ENCODE measurements around the gene DKK1. TPM values are rescaled to one million over a fixed set of nuclear protein-coding genes. Genes with fewer than 3 reads are reported as not detected.

The DKK1 gene, protein sequence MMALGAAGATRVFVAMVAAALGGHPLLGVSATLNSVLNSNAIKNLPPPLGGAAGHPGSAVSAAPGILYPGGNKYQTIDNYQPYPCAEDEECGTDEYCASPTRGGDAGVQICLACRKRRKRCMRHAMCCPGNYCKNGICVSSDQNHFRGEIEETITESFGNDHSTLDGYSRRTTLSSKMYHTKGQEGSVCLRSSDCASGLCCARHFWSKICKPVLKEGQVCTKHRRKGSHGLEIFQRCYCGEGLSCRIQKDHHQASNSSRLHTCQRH
- total RNA-seq (2014; rRNA removed; shearing (Covaris generic)) = 932 and 934 TPM in 2 replicates

DNA sequence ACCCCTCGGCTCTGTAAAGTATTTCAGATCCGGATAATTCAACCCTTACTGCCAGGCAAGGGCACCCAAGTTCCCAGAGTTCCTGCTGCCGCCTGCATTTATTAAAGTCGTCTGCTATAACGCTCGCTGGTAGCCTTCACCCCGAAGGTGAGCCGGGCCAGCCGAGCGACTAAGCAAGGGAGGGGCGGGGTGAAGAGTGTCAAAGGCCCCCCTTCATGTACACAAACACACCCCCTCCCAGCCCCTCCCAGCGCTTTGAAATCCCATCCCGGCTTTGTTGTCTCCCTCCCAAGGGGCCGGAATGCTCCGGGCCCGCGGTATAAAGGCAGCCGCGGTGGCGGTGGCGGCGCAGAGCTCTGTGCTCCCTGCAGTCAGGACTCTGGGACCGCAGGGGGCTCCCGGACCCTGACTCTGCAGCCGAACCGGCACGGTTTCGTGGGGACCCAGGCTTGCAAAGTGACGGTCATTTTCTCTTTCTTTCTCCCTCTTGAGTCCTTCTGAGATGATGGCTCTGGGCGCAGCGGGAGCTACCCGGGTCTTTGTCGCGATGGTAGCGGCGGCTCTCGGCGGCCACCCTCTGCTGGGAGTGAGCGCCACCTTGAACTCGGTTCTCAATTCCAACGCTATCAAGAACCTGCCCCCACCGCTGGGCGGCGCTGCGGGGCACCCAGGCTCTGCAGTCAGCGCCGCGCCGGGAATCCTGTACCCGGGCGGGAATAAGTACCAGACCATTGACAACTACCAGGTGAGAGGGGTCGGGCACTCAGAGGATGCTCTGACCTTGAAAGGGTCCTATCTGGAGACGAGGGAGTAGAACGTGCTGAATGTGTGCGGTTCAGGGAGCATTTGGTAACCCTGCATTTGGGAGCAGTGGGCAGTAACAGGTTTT, at the start of gene DKK1:
Gene DKK1, plus strand, starts transcription at position 349 of the 889 bp plus-strand sequence. Its CDS starts 154 bp downstream, at position 503.
- in situ Hi-C loops (cut with HindIII; ENCODE audit: low sequenced_read_pairs) = no loop called here

DNA sequence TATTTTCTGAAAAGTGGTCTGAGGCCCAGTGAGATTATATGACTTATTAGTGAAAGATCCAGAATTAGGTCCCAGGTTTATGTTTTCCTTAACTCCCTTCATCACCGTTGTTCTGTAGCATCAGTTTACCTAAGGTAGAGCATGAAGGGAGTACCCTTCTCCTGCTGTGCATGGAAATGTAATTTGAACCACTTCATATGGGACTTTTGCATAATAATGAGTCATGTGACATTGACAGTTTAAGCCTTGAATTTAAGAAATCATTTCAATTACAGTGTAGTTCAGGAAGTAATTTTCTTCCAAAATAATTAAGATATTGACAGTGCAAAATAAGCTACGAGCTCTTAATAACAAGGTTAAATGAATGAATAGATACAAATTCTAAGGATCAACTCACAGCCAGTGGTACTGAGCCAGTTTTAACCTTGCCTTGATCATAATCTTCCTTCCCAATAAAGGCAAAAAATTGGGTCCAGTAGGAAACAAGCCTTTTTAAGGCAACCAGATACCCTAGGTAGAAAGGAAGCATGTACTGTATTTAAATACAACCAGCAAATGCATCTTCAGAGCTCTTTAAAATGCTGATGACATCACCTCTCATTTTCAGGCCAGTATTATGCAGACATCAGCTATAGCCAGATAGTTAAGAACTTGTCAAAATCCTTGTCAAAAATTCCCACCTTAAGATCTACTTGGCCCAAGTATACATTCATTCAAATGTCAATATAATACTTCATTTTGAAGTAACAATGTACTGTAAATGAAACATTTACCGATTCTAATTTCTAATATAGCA, 48.8 kb upstream of the DKK1 start:
- in situ Hi-C loops (cut with HindIII; ENCODE audit: low sequenced_read_pairs) = no loop called here
- no peak for DNase-seq (ENCODE audit: low spot score)

More for the DNA sequence above, at the start of gene DKK1:
- peak; percentile 67 for DNase-seq (ENCODE audit: low spot score)

DNA sequence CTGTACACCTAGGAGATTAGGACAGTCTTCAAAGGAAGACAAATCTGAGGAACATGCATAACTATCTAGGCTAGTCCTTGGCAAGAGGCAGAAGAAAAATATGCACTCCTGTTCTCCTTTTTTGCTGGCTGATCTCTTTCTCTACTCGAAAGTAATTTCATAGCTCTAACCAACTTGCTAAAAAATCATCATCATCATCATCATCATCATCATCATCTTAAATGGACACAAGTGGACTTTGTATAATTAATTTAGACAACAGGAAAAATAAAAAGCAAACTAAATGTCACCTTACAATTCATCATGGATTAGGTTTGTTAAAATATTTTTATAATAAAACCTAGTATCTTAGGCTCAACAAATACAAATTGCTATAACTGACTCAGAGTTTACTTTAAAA, 47.2 kb upstream of the DKK1 start:
- in situ Hi-C loops (cut with HindIII; ENCODE audit: low sequenced_read_pairs) = no loop called here
- DNase-seq (ENCODE audit: low spot score) = no peak

- in situ Hi-C loops (cut with HindIII; ENCODE audit: low sequenced_read_pairs) = no loop called here
- DNase-seq (ENCODE audit: low spot score) = no peak
Observed at GRCh38 chr10:52268790-52269189, 45.3 kb upstream of the DKK1 start.

DNA sequence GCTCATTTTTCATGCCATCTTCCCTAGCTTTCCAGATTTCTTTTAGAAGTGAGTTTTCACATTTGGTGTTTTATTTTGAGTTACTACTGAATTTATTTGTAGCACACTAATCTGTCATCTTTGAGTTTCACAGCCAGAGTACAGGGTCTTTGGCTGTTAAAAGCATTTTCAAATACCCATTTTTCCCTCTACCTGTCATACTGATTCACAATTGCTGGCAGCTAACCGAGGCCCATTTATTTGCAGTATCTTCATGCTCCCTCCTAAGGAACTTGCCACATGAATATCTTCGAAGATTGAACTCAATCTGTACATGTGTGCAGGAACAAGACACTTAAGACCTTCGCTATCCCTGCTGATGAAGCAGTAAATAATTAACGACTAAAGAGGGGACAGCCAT, 44.8 kb upstream of the DKK1 start:
- in situ Hi-C loops (cut with HindIII; ENCODE audit: low sequenced_read_pairs) = no loop called here
- DNase-seq (ENCODE audit: low spot score) = no peak

- no peak for DNase-seq (ENCODE audit: low spot score)
- in situ Hi-C loops (cut with HindIII; ENCODE audit: low sequenced_read_pairs) = no loop called here
Observed at GRCh38 chr10:52276163-52276562, 37.9 kb upstream of the DKK1 start.

DNA sequence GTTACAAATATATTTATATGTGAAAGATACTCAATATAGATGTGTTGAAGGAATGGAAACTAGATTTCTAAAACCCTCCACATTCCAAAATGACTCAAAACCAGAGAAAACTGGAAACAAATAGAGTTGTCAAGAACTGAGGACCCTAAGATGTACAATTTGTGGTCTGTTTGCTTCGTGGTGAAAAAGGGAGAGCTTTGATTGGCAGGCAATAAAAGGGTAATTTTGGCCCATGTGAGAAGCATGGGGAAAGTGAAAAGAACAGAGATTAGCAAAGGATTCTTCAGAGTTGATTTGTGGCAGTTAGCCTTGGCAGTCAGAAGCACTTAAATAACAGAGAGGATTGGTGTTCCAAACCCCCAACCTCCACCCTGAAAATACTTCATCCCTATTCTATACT, 37.1 kb upstream of the DKK1 start:
- in situ Hi-C loops (cut with HindIII; ENCODE audit: low sequenced_read_pairs) = no loop called here
- no peak for DNase-seq (ENCODE audit: low spot score)

- no peak for DNase-seq (ENCODE audit: low spot score)
- in situ Hi-C loops (cut with HindIII; ENCODE audit: low sequenced_read_pairs) = no loop called here
Observed at GRCh38 chr10:52279546-52279945, 34.5 kb upstream of the DKK1 start.

DNA sequence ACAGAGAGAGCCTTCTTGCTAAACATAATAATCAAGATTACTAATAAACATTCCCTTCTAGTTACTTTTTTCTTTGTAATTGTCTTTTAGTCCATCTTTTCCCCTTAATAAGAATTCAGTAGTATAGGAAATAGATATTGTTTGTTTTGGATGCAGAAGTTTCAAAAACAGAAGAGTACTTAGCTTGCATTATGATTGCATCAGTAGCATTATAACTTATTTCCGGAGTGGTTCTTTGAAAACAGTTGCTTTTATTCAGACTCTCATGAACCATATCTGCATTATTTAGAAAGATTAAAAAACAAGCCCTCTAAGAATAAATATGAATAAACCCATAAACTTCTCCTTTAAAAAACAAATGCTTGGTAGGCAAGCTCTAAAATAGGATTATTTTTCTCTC, 34.0 kb upstream of the DKK1 start:
- in situ Hi-C loops (cut with HindIII; ENCODE audit: low sequenced_read_pairs) = no loop called here
- no peak for DNase-seq (ENCODE audit: low spot score)

GRCh38 chr10:52283174-52283573, 30.9 kb upstream of the DKK1 start:
- in situ Hi-C loops (cut with HindIII; ENCODE audit: low sequenced_read_pairs) = no loop called here
- DNase-seq (ENCODE audit: low spot score) = no peak

DNA sequence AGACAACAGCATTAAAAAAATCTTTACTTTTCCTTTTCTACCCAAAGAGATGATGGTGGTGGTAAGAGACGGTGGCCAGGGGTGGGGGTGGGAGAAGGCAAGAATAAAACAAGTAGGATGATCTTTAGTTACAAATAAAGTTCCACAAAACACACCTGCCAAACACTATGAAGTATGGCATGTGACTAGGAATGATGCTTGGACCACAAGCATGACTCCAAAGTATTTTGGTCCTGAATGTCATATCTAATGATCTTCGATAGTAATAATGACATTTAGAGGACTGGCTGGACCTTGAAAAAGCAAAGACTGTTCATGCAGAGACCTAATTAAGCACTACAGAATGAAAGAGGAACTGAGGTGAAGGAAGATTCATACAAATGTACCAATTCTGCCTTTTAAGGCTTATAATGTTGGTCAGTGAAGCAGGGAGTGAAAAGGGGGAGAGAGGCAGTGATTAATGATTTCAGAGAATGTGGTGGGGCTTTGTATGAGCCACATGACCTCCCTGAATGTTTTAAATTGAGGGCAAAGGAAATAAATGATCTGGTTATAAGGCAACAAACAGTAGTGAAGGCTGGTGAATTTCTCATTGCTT, 29.6 kb upstream of the DKK1 start:
- no peak for DNase-seq (ENCODE audit: low spot score)
- in situ Hi-C loops (cut with HindIII; ENCODE audit: low sequenced_read_pairs) = no loop called here

GRCh38 chr10:52287866-52288265, 26.2 kb upstream of the DKK1 start:
- no peak for DNase-seq (ENCODE audit: low spot score)
- in situ Hi-C loops (cut with HindIII; ENCODE audit: low sequenced_read_pairs) = no loop called here

GRCh38 chr10:52297747-52298146, 16.3 kb upstream of the DKK1 start:
- no peak for DNase-seq (ENCODE audit: low spot score)
- in situ Hi-C loops (cut with HindIII; ENCODE audit: low sequenced_read_pairs) = no loop called here

DNA sequence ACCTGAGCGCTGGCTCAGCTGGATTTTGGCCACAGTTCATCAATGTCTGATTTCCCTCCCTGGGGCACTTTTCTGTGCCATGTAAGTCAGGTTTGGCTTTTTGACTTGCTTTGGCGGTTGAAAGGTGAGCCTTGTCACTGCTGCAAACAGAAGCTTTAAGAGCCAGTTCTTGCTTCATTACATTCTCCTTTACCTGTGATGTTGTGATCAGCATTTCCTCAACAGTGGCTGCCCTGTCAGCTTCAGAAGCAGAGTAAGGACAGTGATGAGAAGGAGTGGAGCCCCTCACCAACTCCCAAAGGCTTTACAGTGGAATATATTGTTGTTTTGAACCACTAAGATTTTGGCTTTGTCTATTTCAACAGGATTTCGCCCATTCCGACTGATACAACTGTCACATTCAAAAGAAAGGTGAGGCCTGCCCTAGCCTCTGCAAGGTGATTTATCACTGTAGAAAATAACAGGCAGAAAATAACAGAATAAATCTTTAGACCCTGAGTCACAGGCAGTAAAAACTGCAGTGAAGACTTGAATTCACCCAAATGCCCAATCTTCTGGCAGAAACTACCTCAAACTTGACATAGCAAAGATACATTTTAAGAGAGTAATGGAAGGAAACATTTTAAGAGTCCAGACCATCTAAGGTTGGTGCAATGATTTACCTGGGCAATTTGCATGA, 13.3 kb upstream of the DKK1 start:
- DNase-seq (ENCODE audit: low spot score) = no peak
- in situ Hi-C loops (cut with HindIII; ENCODE audit: low sequenced_read_pairs) = no loop called here

- DNase-seq (ENCODE audit: low spot score) = peak; percentile 70
- in situ Hi-C loops (cut with HindIII; ENCODE audit: low sequenced_read_pairs) = no loop called here
Observed at GRCh38 chr10:52308251-52309031, 5.6 kb upstream of the DKK1 start.

DNA sequence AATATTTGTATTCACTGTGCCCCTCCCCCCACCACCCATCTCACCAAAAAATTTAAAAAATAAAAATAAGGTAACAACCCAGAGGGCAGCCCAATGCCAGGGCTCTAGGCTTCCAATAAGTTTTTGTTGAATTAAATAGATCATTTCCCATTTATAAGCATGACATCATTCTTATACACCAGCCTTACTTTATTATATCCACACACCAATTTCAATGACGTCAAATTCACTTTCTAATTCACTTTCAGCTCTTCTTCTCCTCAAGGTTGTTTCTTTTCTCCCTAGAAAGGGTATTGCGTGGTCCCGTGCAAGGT, 1.2 kb upstream of the DKK1 start:
- DNase-seq (ENCODE audit: low spot score) = no peak
- in situ Hi-C loops (cut with HindIII; ENCODE audit: low sequenced_read_pairs) = no loop called here

DNA sequence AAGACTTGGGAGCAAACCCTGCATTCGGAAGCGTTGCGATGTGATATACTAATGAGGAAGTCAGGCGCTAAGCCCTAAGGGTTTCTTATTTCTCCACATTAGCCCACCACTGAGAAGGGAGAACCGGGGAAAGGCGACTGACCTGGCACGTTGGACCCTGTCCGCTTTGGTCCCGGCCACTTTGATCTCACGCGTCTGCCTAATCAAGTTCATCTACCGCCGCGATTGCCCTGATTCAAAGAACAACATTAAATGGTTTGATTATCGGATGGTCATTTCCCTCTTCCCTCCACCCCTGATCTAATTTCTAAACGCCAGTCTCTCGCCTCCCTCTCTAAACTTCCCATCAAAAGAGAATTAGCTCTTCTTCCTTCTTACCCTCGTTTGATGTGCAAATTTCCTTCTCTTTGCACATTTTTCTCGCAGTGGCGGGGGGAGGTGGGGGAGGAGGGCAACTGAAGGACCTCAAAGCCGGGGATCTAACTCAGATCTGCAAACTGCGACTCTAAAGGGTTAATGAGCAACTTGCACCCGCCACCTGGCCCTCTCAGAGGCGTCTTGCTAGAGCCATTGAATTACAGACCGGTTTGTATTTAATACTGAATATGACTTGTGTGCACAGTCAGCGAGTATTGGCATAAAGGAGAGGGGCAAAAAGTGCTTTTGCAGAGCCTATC, 687 bp upstream of the DKK1 start:
- DNase-seq (ENCODE audit: low spot score) = no peak
- in situ Hi-C loops (cut with HindIII; ENCODE audit: low sequenced_read_pairs) = no loop called here

Measured in G401 (cell line).